ENCODE results near the gene ZBTB20. TPM values are rescaled to one million over a fixed set of nuclear protein-coding genes. Genes with fewer than 3 reads are reported as not detected.

Gene ZBTB20
- polyA plus RNA-seq, 1 of the 3 experiments (the other 2 are of a cell fraction), result 0.43 TPM

DNA sequence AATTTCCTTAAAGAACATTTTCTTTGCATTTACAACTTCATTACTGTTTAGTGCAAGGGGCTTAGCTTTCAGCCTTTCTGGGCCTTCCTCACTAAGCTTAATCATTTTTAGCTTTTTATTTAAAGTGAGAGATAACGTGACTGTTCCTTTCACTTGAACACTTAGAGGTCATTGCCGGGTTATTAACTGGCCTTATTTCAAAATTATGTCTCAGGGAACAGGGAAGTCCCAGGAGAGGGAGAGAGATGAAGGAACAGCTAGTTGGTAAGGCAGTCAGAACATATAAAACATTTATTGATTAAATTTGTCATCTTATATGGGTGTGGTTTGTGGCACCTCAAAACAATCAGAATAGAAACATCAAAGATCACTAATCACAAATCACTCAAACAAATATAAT is 584.5 kb downstream of the ZBTB20 start:
- no peaks in the 10 kb centered on the region for H3F3A ChIP-seq (replicated peaks; ENCODE audit: insufficient read depth)
- TF ChIP-seq FOSL2 (IDR thresholded peaks at IDR 0.05; ENCODE audit: borderline replicate concordance, low read depth) (no peak), EP300 (IDR thresholded peaks at IDR 0.05; ENCODE audit: borderline replicate concordance in 1 of 2, low read depth in 1 of 2, low read length in 1 of 2) (no peak), FOXJ3 (CRISPR knock-in tag; IDR thresholded peaks at IDR 0.05) (no peak), MEF2A (IDR thresholded peaks at IDR 0.05; ENCODE audit: borderline replicate concordance, low read depth) (no peak), GABPA (IDR thresholded peaks at IDR 0.05; ENCODE audit: low read depth) (no peak), FOXM1 (IDR thresholded peaks at IDR 0.05; ENCODE audit: low read depth) (no peak), MXI1 (IDR thresholded peaks at IDR 0.05; ENCODE audit: low read depth, low read length) (no peak), RXRA (IDR thresholded peaks at IDR 0.05; ENCODE audit: borderline replicate concordance, low read depth) (no peak), NRF1 (IDR thresholded peaks at IDR 0.05; ENCODE audit: low read depth, low read length) (no peak), TCF12 (IDR thresholded peaks at IDR 0.05) (no peak), ELF1 (IDR thresholded peaks at IDR 0.05) (no peak), NFIC (IDR thresholded peaks at IDR 0.05; ENCODE audit: borderline replicate concordance) (no peak)
- TF ChIP-seq, protein P1, sequence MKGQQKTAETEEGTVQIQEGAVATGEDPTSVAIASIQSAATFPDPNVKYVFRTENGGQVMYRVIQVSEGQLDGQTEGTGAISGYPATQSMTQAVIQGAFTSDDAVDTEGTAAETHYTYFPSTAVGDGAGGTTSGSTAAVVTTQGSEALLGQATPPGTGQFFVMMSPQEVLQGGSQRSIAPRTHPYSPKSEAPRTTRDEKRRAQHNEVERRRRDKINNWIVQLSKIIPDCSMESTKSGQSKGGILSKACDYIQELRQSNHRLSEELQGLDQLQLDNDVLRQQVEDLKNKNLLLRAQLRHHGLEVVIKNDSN (IDR thresholded peaks at IDR 0.05; ENCODE audit: borderline replicate concordance, low read depth), result no peak
- TF ChIP-seq, protein P2, sequence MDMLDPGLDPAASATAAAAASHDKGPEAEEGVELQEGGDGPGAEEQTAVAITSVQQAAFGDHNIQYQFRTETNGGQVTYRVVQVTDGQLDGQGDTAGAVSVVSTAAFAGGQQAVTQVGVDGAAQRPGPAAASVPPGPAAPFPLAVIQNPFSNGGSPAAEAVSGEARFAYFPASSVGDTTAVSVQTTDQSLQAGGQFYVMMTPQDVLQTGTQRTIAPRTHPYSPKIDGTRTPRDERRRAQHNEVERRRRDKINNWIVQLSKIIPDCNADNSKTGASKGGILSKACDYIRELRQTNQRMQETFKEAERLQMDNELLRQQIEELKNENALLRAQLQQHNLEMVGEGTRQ (IDR thresholded peaks at IDR 0.05; ENCODE audit: borderline replicate concordance, low read depth, low read length), result no peak
- TF ChIP-seq, protein P3, sequence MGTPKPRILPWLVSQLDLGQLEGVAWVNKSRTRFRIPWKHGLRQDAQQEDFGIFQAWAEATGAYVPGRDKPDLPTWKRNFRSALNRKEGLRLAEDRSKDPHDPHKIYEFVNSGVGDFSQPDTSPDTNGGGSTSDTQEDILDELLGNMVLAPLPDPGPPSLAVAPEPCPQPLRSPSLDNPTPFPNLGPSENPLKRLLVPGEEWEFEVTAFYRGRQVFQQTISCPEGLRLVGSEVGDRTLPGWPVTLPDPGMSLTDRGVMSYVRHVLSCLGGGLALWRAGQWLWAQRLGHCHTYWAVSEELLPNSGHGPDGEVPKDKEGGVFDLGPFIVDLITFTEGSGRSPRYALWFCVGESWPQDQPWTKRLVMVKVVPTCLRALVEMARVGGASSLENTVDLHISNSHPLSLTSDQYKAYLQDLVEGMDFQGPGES (IDR thresholded peaks at IDR 0.05; ENCODE audit: low read depth, low read length), result no peak
- TF ChIP-seq, protein P4, sequence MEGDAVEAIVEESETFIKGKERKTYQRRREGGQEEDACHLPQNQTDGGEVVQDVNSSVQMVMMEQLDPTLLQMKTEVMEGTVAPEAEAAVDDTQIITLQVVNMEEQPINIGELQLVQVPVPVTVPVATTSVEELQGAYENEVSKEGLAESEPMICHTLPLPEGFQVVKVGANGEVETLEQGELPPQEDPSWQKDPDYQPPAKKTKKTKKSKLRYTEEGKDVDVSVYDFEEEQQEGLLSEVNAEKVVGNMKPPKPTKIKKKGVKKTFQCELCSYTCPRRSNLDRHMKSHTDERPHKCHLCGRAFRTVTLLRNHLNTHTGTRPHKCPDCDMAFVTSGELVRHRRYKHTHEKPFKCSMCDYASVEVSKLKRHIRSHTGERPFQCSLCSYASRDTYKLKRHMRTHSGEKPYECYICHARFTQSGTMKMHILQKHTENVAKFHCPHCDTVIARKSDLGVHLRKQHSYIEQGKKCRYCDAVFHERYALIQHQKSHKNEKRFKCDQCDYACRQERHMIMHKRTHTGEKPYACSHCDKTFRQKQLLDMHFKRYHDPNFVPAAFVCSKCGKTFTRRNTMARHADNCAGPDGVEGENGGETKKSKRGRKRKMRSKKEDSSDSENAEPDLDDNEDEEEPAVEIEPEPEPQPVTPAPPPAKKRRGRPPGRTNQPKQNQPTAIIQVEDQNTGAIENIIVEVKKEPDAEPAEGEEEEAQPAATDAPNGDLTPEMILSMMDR (IDR thresholded peaks at IDR 0.05), result no peak
- H2AFZ ChIP-seq (ENCODE audit: low read depth), result no peak overlapping the region
- WGBS (ENCODE audit: low lambda C conversion rate), result 96% methylated on average over 2 of the region's 2 CpGs
- no peak overlapping the region for H3K4me2 ChIP-seq
- CTCF ChIA-PET, result interaction anchor here (1.2 kb wide), 1 partner anchor 19 kb away, joined by 3 read pairs; no protein-coding TSS in a partner anchor
- H3K4me1 ChIP-seq (ENCODE audit: control insufficient read depth in 1 of 2, insufficient read depth in 2 of 2, low read depth in 1 of 2, low read length in 1 of 2), result peaks cover 0 to 7% of the 10 kb centered on the region in 2 experiments; a peak in 2 of 4 replicates
- H3K36me3 ChIP-seq (replicated peaks in 1 of 2; ENCODE audit: control insufficient read depth in 1 of 2, insufficient read depth in 2 of 2, low read length in 1 of 2), result peaks cover 0 to 7% of the 10 kb centered on the region in 2 experiments
- no peaks in the 10 kb centered on the region; the same call in 1 of the 2 replicates for H4K20me1 ChIP-seq (ENCODE audit: insufficient read depth)
- no peak overlapping the region for H3K4me3 ChIP-seq (ENCODE audit: low read depth in 2 of 2, low read length in 1 of 2)
- H3K9me3 ChIP-seq, result no peaks in the 10 kb centered on the region
- H3K27ac ChIP-seq (ENCODE audit: low read depth in 2 of 2, low read length in 1 of 2), result no peak overlapping the region
- H3K79me2 ChIP-seq (ENCODE audit: insufficient read depth), result no peaks in the 10 kb centered on the region
- H3K27me3 ChIP-seq (ENCODE audit: insufficient read depth), result no peaks in the 10 kb centered on the region
- DNase-seq, result no peak
- POLR2A ChIA-PET, result no interaction called here
- no peaks in the 10 kb centered on the region for H3K9me2 ChIP-seq
- no peak overlapping the region for H3K9ac ChIP-seq

Data from SK-N-SH (cell line).